Bronchial epithelial cell (primary cell): ENCODE data around the gene CNTNAP2. TPM values are rescaled to one million over a fixed set of nuclear protein-coding genes. Genes with fewer than 3 reads are reported as not detected.

ENCODE experiments used
- DNase-seq: peaks from one replicate; pipeline ENCODE4 v3.0.0-alpha.2; 2010; ENCODE audit warnings: low read depth
- FAIRE-seq: peaks from 2 replicates; lab custom pipeline; 2011; peaks lifted over from hg19 to GRCh38; lab: Jason Lieb, UNC
- H3K27me3 ChIP-seq: 2 replicates; pipeline ENCODE4 v1.5.1; 2011; ENCODE audit warnings: low read length; ENCODE audit not compliant: control insufficient read depth, insufficient read depth
- H3K36me3 ChIP-seq: 2 replicates; pipeline ENCODE4 v1.5.1; 2011; ENCODE audit warnings: low read length; ENCODE audit not compliant: control insufficient read depth, insufficient read depth
- H3K4me3 ChIP-seq: 2 replicates; pipeline ENCODE4 v1.5.1; 2011; ENCODE audit warnings: mild to moderate bottlenecking, low read depth, low read length, control low read depth
- CTCF ChIP-seq: IDR thresholded peaks from 2 replicates; pipeline ENCODE4 v1.5.1; 2011; ENCODE audit warnings: mild to moderate bottlenecking, moderate library complexity, low read length, control low read depth, inconsistent platforms; ENCODE audit not compliant: insufficient read depth, severe bottlenecking
- total RNA-seq: library from RNA; depleted of rRNA; stranded (reverse); fragments of >200 nt; gene quantifications from 2 replicates; pipeline ENCODE4 v1.2.1, GENCODE V29; 2014

CNTNAP2 gene
- total RNA-seq, 1 donor from 2014 or later: 0.26 TPM

GRCh38 chr7:148214101-148214500, 2097.5 kb downstream of the CNTNAP2 start:
- DNase-seq (no peak), FAIRE-seq (no peak)
- TF ChIP-seq CTCF: no peak
- H3K27me3 ChIP-seq: no peaks in the 10 kb centered on the region
- H3K36me3 ChIP-seq: no peaks in the 10 kb centered on the region
- H3K4me3 ChIP-seq: no peak overlapping the region

- no peaks in the 10 kb centered on the region for H3K27me3 ChIP-seq
- FAIRE-seq: no peak
- no peak for DNase-seq
- no peak for TF ChIP-seq CTCF
- H3K36me3 ChIP-seq: no peaks in the 10 kb centered on the region
- H3K4me3 ChIP-seq: no peak overlapping the region
These were observed 2102.0 kb downstream of the CNTNAP2 start for GRCh38 chr7:148218603-148219002.

- DNase-seq (no peak), FAIRE-seq (no peak)
- no peak overlapping the region for H3K4me3 ChIP-seq
- no peak for TF ChIP-seq CTCF
- no peaks in the 10 kb centered on the region for H3K27me3 ChIP-seq
- no peaks in the 10 kb centered on the region for H3K36me3 ChIP-seq
These were observed 2106.1 kb downstream of the CNTNAP2 start for GRCh38 chr7:148222721-148223120.

GRCh38 chr7:148223160-148223559, 2106.6 kb downstream of the CNTNAP2 start:
- no peaks in the 10 kb centered on the region for H3K27me3 ChIP-seq
- no peaks in the 10 kb centered on the region for H3K36me3 ChIP-seq
- FAIRE-seq (no peak), DNase-seq (no peak)
- no peak for TF ChIP-seq CTCF
- no peak overlapping the region for H3K4me3 ChIP-seq

GRCh38 chr7:148223738-148224137, 2107.1 kb downstream of the CNTNAP2 start:
- DNase-seq (no peak), FAIRE-seq (no peak)
- Histone ChIP-seq H3K27me3 (no peaks in the 10 kb centered on the region), H3K4me3 (no peak overlapping the region), H3K36me3 (no peaks in the 10 kb centered on the region)
- no peak for TF ChIP-seq CTCF

- DNase-seq: no peak
- no peak for FAIRE-seq
- Histone ChIP-seq H3K36me3 (no peaks in the 10 kb centered on the region), H3K27me3 (no peaks in the 10 kb centered on the region), H3K4me3 (no peak overlapping the region)
- no peak for TF ChIP-seq CTCF
These were observed 2113.7 kb downstream of the CNTNAP2 start for GRCh38 chr7:148230296-148230695.
